H1 (cell line): Measurements from ENCODE around the gene PLPP7. TPM values are rescaled to one million over a fixed set of nuclear protein-coding genes. Genes with fewer than 3 reads are reported as not detected.

Experiments used
- CTCF ChIA-PET: fragments of 300-600 bp; sonication (Branson Sonifier 250); formaldehyde crosslinking; loops from one replicate; lab custom pipeline; 2021; ENCODE audit not compliant: partially characterized antibody; lab: Charles Lee
- POLR2A ChIA-PET: fragments of 300-600 bp; sonication (Branson Sonifier 250); formaldehyde crosslinking; loops from one replicate; lab custom pipeline; 2021; ENCODE audit warnings: inconsistent platforms; ENCODE audit not compliant: partially characterized antibody; lab: Charles Lee
- DNase-seq, 2 experiments: peaks; one replicate each; pipeline versions ENCODE4 v3.0.0 to v3.0.0-alpha.2; 2010 to 2022; ENCODE audit warnings: low spot score in 2 of 2, low read depth in 1 of 2, mixed read lengths in 1 of 2
- FAIRE-seq: peaks from 2 replicates; lab custom pipeline; 2011; peaks lifted over from hg19 to GRCh38; lab: Jason Lieb, UNC
- H2AFZ ChIP-seq: 2 replicates; pipeline ENCODE4 v1.8.1; 2012; ENCODE audit warnings: low read length, inconsistent platforms
- H2AK5ac ChIP-seq: 2 replicates; pipeline ENCODE4 v1.6.1; 2013; ENCODE audit warnings: low read depth, low read length
- H2BK120ac ChIP-seq: replicated peaks from 2 replicates; pipeline ENCODE3; 2013; ENCODE audit warnings: low read depth, low read length, inconsistent platforms
- H2BK12ac ChIP-seq: 2 replicates; pipeline ENCODE4 v1.6.1; 2013; ENCODE audit warnings: low read depth, low read length
- H2BK15ac ChIP-seq: 2 replicates; pipeline ENCODE4 v1.6.1; 2013; ENCODE audit warnings: low read length
- H2BK20ac ChIP-seq: 2 replicates; pipeline ENCODE4 v1.6.1; 2013; ENCODE audit warnings: low read length
- H2BK5ac ChIP-seq: 2 replicates; pipeline ENCODE4 v1.6.1; 2013; ENCODE audit warnings: low read depth, low read length
- H3K14ac ChIP-seq: 2 replicates; pipeline ENCODE4 v1.6.1; 2013; ENCODE audit warnings: inconsistent platforms; ENCODE audit not compliant: insufficient read length
- H3K18ac ChIP-seq: 2 replicates; pipeline ENCODE4 v1.6.1; 2013; ENCODE audit warnings: low read length; ENCODE audit errors: extremely low read depth
- H3K23ac ChIP-seq: 2 replicates; pipeline ENCODE4 v1.6.1; 2013; ENCODE audit warnings: inconsistent platforms; ENCODE audit not compliant: insufficient read length
- H3K23me2 ChIP-seq: 2 replicates; pipeline ENCODE4 v1.6.1; 2013; ENCODE audit warnings: low read depth, low read length
- H3K27ac ChIP-seq: 2 replicates; pipeline ENCODE4 v1.6.1; 2011; ENCODE audit warnings: low read depth, low read length, inconsistent platforms
- H3K27me3 ChIP-seq, 4 experiments: replicated peaks in 1 of 4; 1 replicate in 1 of 4; 2 replicates in 3 of 4; pipeline versions ENCODE4 v1.6.1 to v1.8.1; 2011 to 2013; ENCODE audit warnings: low read length in 3 of 4, mild to moderate bottlenecking in 3 of 4, inconsistent platforms in 2 of 4, mixed read lengths in 2 of 4, moderate library complexity in 1 of 4; ENCODE audit not compliant: control insufficient read depth in 3 of 4, insufficient read depth in 3 of 4; ENCODE audit errors: extremely low read depth in 1 of 4
- H3K36me3 ChIP-seq, 4 experiments: 2 replicates each; pipeline versions ENCODE4 v1.6.1 to v1.8.1; 2011 to 2013; ENCODE audit warnings: mild to moderate bottlenecking in 4 of 4, low read length in 3 of 4, moderate library complexity in 2 of 4, control low read depth in 1 of 4, inconsistent platforms in 1 of 4; ENCODE audit not compliant: insufficient read depth in 4 of 4, control insufficient read depth in 2 of 4
- H3K4ac ChIP-seq: replicated peaks from 2 replicates; pipeline ENCODE3; 2013; ENCODE audit warnings: low read length, low read depth, mixed read lengths, inconsistent platforms; ENCODE audit not compliant: insufficient read length
- H3K4me1 ChIP-seq, 4 experiments: replicated peaks in 1 of 4; 1 replicate in 1 of 4; 2 replicates in 3 of 4; pipeline versions ENCODE4 v1.6.1 to v1.8.1; 2011 to 2013; ENCODE audit warnings: low read length in 3 of 4, inconsistent platforms in 2 of 4, mixed read lengths in 1 of 4; ENCODE audit not compliant: insufficient read depth in 4 of 4, control insufficient read depth in 3 of 4
- H3K4me2 ChIP-seq, 2 experiments: 2 replicates each; pipeline versions ENCODE4 v1.6.1 to v1.8.1; 2011 to 2013; ENCODE audit warnings: low read depth in 2 of 2, low read length in 2 of 2, control low read depth in 1 of 2, inconsistent platforms in 1 of 2, mild to moderate bottlenecking in 1 of 2; ENCODE audit not compliant: insufficient read depth in 1 of 2
- H3K4me3 ChIP-seq, 4 experiments: fragments of 200-600, 300-600 bp in 1 of 4; sonication (generic), shearing (Covaris generic), sonication (Bioruptor Twin) in 1 of 4; 2 replicates each; pipeline versions ENCODE4 v1.5.1 to v1.8.1; 2011 to 2016; ENCODE audit warnings: low read length in 4 of 4, low read depth in 3 of 4, control low read depth in 2 of 4, inconsistent platforms in 2 of 4, mild to moderate bottlenecking in 2 of 4, mixed read lengths in 1 of 4, moderate library complexity in 1 of 4; ENCODE audit not compliant: insufficient read depth in 2 of 4; ENCODE audit errors: extremely low read depth in 1 of 4
- H3K56ac ChIP-seq: replicated peaks from 2 replicates; pipeline ENCODE3; 2013; ENCODE audit warnings: low read depth, mild to moderate bottlenecking, mixed read lengths, low read length, inconsistent platforms; ENCODE audit not compliant: insufficient read length
- H3K79me1 ChIP-seq: 2 replicates; pipeline ENCODE4 v1.6.1; 2013; ENCODE audit warnings: low read depth, low read length, control low read depth
- H3K79me2 ChIP-seq, 2 experiments: 2 replicates each; pipeline versions ENCODE4 v1.6.1 to v1.8.1; 2012 to 2013; ENCODE audit warnings: low read length in 2 of 2, mild to moderate bottlenecking in 2 of 2, inconsistent platforms in 1 of 2; ENCODE audit not compliant: insufficient read depth in 2 of 2, control insufficient read depth in 1 of 2
- H3K9ac ChIP-seq, 4 experiments: replicated peaks in 1 of 4; 1 replicate in 1 of 4; 2 replicates in 3 of 4; pipeline versions ENCODE4 v1.6.1 to v1.8.1; 2011 to 2013; ENCODE audit warnings: low read depth in 3 of 4, low read length in 3 of 4, control low read depth in 2 of 4, mild to moderate bottlenecking in 2 of 4, moderate library complexity in 2 of 4, inconsistent platforms in 1 of 4; ENCODE audit errors: extremely low read depth in 1 of 4
- H3K9me3 ChIP-seq, 2 experiments: 2 replicates each; pipeline versions ENCODE4 v1.6.1 to v1.8.1; 2012 to 2013; ENCODE audit warnings: mild to moderate bottlenecking in 2 of 2, moderate library complexity in 2 of 2, control low read depth in 1 of 2, inconsistent platforms in 1 of 2, low read depth in 1 of 2, low read length in 1 of 2, mixed read lengths in 1 of 2; ENCODE audit not compliant: insufficient read depth in 2 of 2
- H4K20me1 ChIP-seq, 2 experiments: replicated peaks in 1 of 2; 2 replicates each; pipeline versions ENCODE3 to v1.8.1; 2011 to 2013; ENCODE audit warnings: inconsistent platforms in 2 of 2, low read length in 2 of 2, mild to moderate bottlenecking in 1 of 2; ENCODE audit not compliant: insufficient read depth in 2 of 2, control insufficient read depth in 1 of 2
- H4K5ac ChIP-seq: 2 replicates; pipeline ENCODE4 v1.6.1; 2013; ENCODE audit warnings: low read length, low read depth, mixed read lengths, inconsistent platforms; ENCODE audit not compliant: insufficient read length
- H4K8ac ChIP-seq: 2 replicates; pipeline ENCODE4 v1.8.0; 2013; ENCODE audit warnings: mild to moderate bottlenecking, moderate library complexity, low read length, inconsistent platforms; ENCODE audit not compliant: insufficient read depth; ENCODE audit errors: extremely low read depth
- H4K91ac ChIP-seq: replicated peaks from 2 replicates; pipeline ENCODE3; 2013; ENCODE audit warnings: low read length, mixed read lengths, inconsistent platforms; ENCODE audit not compliant: insufficient read length
- CBX8 ChIP-seq: fragments of 300-800, 300-1000 bp; sonication (generic); IDR thresholded peaks from 2 replicates; pipeline ENCODE4 v1.7.1; 2016; ENCODE audit warnings: low read depth, low read length, borderline replicate concordance
- EZH2 ChIP-seq: fragments of 200-600 bp; sonication (generic); IDR thresholded peaks from 2 replicates; pipeline ENCODE4 v1.7.1; 2012; ENCODE audit warnings: low read depth, mild to moderate bottlenecking, moderate library complexity, low read length, inconsistent platforms; ENCODE audit not compliant: severe bottlenecking
- GABPA ChIP-seq: IDR thresholded peaks from 2 replicates; pipeline ENCODE4 v1.6.1; 2011; ENCODE audit warnings: mild to moderate bottlenecking, low read length, moderate library complexity, borderline replicate concordance; ENCODE audit not compliant: insufficient read depth
- HDAC6 ChIP-seq: IDR thresholded peaks from one replicate; pipeline ENCODE4 v1.7.1; 2012; ENCODE audit warnings: low read depth, mild to moderate bottlenecking, inconsistent platforms, low read length, moderate library complexity
- KDM1A ChIP-seq: fragments of 200-600, 300-600 bp; sonication (generic); IDR thresholded peaks from 2 replicates; pipeline ENCODE4 v1.7.1; 2016; ENCODE audit warnings: mild to moderate bottlenecking, low read length, borderline replicate concordance
- SUZ12 ChIP-seq: fragments of 200-600 bp; sonication (generic); IDR thresholded peaks from 2 replicates; pipeline ENCODE4 v1.6.1; 2012; ENCODE audit warnings: mild to moderate bottlenecking, inconsistent platforms, low read length, moderate library complexity, mixed read lengths
- USF2 ChIP-seq: IDR thresholded peaks from 2 replicates; pipeline ENCODE4 v1.6.1; 2011; ENCODE audit warnings: low read length, improper control_type of control experiment
- YY1 ChIP-seq: IDR thresholded peaks from 2 replicates; pipeline ENCODE4 v1.6.1; 2011; ENCODE audit warnings: low read depth, mild to moderate bottlenecking, low read length
- WGBS, 2 experiments: shearing (Covaris generic) in 1 of 2; methylation state at CpG; one replicate each; pipeline versions ENCODE4 v1.1.6 to v1.1.7; 2013 to 2015; ENCODE audit warnings: low lambda C conversion rate in 2 of 2, mixed read lengths in 2 of 2, inconsistent platforms in 1 of 2, low coverage in 1 of 2, missing lambda C conversion rate in 1 of 2; ENCODE audit not compliant: insufficient replicate concordance in 2 of 2, insufficient coverage in 1 of 2, insufficient read length in 1 of 2; ENCODE audit errors: extremely low coverage in 1 of 2, missing lambda C conversion rate in 1 of 2; 5-methylcytosine and 5-hydroxymethylcytosine counted together
- polyA plus RNA-seq, 7 experiments: library from polyadenylated mRNA; depleted of rRNA in 3 of 7; stranded (reverse) in 5 of 7; unstranded in 2 of 7; fragments of >200 nt in 5 of 7; fragments of 200-250 nt in 2 of 7; gene quantifications; 1 replicate in 5 of 7; 2 replicates in 1 of 7; 4 replicates in 1 of 7; pipeline versions ENCODE4 v1.2.1 to v1.2.3, GENCODE V29; 2011 to 2013; ENCODE audit warnings: missing spikeins in 2 of 7, mixed read lengths in 2 of 7
- total RNA-seq: library from RNA; stranded (reverse); fragmentation: NEBNext Ultra II Directional; extraction: Animal tissue kit (Norgen Biotek cat#: 25700); gene quantifications from 2 replicates; pipeline ENCODE4 v1.2.1, GENCODE V29; 2021

PLPP7 gene
- total and polyA plus RNA-seq, 2 of the 8 experiments (the other 6 are each of a cell fraction or from before 2014, with no cell fraction given), result 3.4 to 3.9 TPM

GRCh38 chr9:131278702-131279111 is 10.8 kb upstream of the PLPP7 start:
- Histone ChIP-seq H3K27ac (no peak overlapping the region), H3K4ac (no peak overlapping the region), H4K8ac (peak overlapping the region; percentile 64), H3K36me3 (no peaks in the 10 kb centered on the region), H2BK20ac (no peak overlapping the region), H4K5ac (no peak overlapping the region), H3K14ac (no peak overlapping the region), H3K9me3 (no peaks in the 10 kb centered on the region), H3K27me3 (peaks cover 2 to 34% (median 24%) of the 10 kb centered on the region in 4 experiments), H3K4me2 (peak overlapping the region in 1 of 2 experiments; percentile 55; a peak in 1 of 4 replicates), H4K20me1 (peaks cover 0 to 3% of the 10 kb centered on the region in 2 experiments), H2AFZ (no peak overlapping the region), H2AK5ac (no peak overlapping the region), H3K56ac (no peak overlapping the region), H3K23me2 (peaks cover 8% of the 10 kb centered on the region), H3K79me1 (no peaks in the 10 kb centered on the region), H2BK15ac (0 out of 2 replicates have a peak overlapping the region, but pooled peaks have one; percentile 18), H2BK12ac (0 out of 2 replicates have a peak overlapping the region, but pooled peaks have one; percentile 50), H3K4me1 (peaks cover 0 to 26% (median 8%) of the 10 kb centered on the region in 4 experiments; a peak in 6 of 7 replicates), H3K9ac (no peak overlapping the region), H2BK120ac (no peak overlapping the region), H3K18ac (no peak overlapping the region; the same call in 1 of the 2 replicates), H3K79me2 (no peaks in the 10 kb centered on the region), H4K91ac (peak overlapping the region; percentile 7), H3K4me3 (no peak overlapping the region), H2BK5ac (0 out of 2 replicates have a peak overlapping the region, but pooled peaks have one; percentile 21), H3K23ac (no peak overlapping the region)
- FAIRE-seq (no peak), DNase-seq (no peak)
- ChIA-PET POLR2A (no interaction called here), CTCF (interaction anchor here (0.5 to 1.4 kb wide), 4 partner anchors 11 to 133 kb away, joined by 3 to 5 read pairs (median 3); partner anchors contain the start of gene PLPP7)
- 82% methylated on average over 10 of the region's 10 CpGs; no CpG with 5 or more reads in 1 of the 2 experiments for WGBS, 2 experiments
- no peak for TF ChIP-seq USF2
- no peak for TF ChIP-seq GABPA
- TF ChIP-seq HDAC6, result no peak
- no peak for TF ChIP-seq YY1
- TF ChIP-seq EZH2, result no peak
- TF ChIP-seq CBX8, result no peak
- no peak for TF ChIP-seq KDM1A
- no peak for TF ChIP-seq SUZ12
